MM.1S (cell line): Measurements from ENCODE around the gene HBE1.

Experiments
- CTCF ChIP-seq: fragments of 300-600 bp; sonication (generic); IDR thresholded peaks from 2 replicates; pipeline ENCODE4 v1.5.1; 2016; ENCODE audit warnings: antibody characterized with exemption, low read length, mixed read lengths
- EZH2 ChIP-seq: fragments of 300-600 bp; sonication (generic); optimal IDR thresholded peaks from 2 replicates; pipeline ENCODE3; 2017; ENCODE audit warnings: low read depth, mild to moderate bottlenecking, antibody characterized with exemption, low read length, mixed read lengths
- EZH2phosphoT487 ChIP-seq: fragments of 300-600 bp; sonication (generic); IDR thresholded peaks from 2 replicates; pipeline ENCODE4 v1.6.1; 2018; ENCODE audit warnings: antibody characterized with exemption, low read length

- TF ChIP-seq CTCF (no peak), EZH2 (no peak), EZH2phosphoT487 (no peak)
Measured at GRCh38 chr11:5266609-5267008, 3.1 kb downstream of the HBE1 start.
